WI38 (cell line): ENCODE measurements around the gene ADTRP.

Experiments used
- H3K4me3 ChIP-seq: 2 replicates; pipeline ENCODE4 v1.5.1; 2011; ENCODE audit warnings: low read depth, mild to moderate bottlenecking, control low read depth, low read length
- CTCF ChIP-seq: IDR thresholded peaks from 2 replicates; pipeline ENCODE4 v1.5.1; 2012; ENCODE audit warnings: low read depth, mild to moderate bottlenecking, control low read depth, low read length

Gene ADTRP

GRCh38 chr6:11815231-11815630 lies 36.6 kb upstream of the ADTRP start:
- no peak overlapping the region for H3K4me3 ChIP-seq
- TF ChIP-seq CTCF, result no peak

- H3K4me3 ChIP-seq, result no peak overlapping the region
- TF ChIP-seq CTCF, result no peak
Observed at GRCh38 chr6:11814819-11815218, 36.2 kb upstream of the ADTRP start.

- no peak for TF ChIP-seq CTCF
Observed at GRCh38 chr6:11814106-11814505, 35.5 kb upstream of the ADTRP start.

GRCh38 chr6:11813606-11814005 lies 35.0 kb upstream of the ADTRP start:
- no peak overlapping the region for H3K4me3 ChIP-seq
- no peak for TF ChIP-seq CTCF

More at GRCh38 chr6:11814106-11814505, 35.5 kb upstream of the ADTRP start:
- H3K4me3 ChIP-seq, result no peak overlapping the region

- H3K4me3 ChIP-seq, result no peak overlapping the region
- no peak for TF ChIP-seq CTCF
Observed at GRCh38 chr6:11812951-11813350, 34.3 kb upstream of the ADTRP start.

GRCh38 chr6:11812439-11812838 lies 33.8 kb upstream of the ADTRP start:
- no peak for TF ChIP-seq CTCF
- H3K4me3 ChIP-seq, result no peak overlapping the region

- TF ChIP-seq CTCF, result no peak
- H3K4me3 ChIP-seq, result no peak overlapping the region
Observed at GRCh38 chr6:11811644-11812264, 33.2 kb upstream of the ADTRP start.
